ENCODE data around the gene SLC12A7. TPM values are rescaled to one million over a fixed set of nuclear protein-coding genes. Genes with fewer than 3 reads are reported as not detected.

The SLC12A7 gene
- total RNA-seq, 1 donor from 2014 or later: 11.5 TPM

DNA sequence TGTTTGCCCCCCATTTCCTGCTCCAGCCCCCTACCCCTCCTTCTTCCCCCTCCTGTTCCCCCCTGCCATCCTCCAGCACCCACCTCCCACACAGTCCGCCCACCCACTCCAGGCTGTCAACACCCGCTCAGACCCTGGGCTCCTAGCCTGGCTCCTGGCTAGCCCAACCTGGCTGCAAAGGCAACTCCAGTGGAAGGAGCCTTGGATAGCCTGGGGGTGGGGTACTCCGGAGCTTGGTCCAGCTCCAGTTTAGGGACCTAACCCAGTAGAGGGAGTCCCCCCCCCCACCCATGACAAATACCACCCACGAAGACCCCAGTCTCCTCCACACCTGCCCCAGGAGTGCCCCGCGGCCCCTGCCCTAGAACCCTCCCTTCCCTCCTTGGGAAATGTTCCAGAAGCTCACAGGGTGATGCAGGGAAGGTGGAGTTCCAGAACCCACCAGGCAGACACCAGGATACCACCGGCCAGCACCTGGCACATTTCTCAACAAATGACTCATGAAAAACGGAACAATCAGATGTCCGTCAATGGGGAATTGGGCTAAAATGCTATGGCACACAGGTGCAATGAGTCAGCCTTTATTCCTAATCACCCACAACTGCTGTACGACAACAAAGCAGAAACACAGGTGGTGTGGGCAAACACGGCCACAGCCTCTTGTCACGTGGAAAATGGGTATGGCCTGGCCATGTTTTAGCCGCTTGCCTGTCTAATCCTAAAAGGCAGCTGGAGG, 901 bp upstream of the SLC12A7 start:
- no peak for DNase-seq (ENCODE audit: extremely low spot score, unreplicated experiment)
- no peaks in the 10 kb centered on the region for H3K27me3 Mint-ChIP-seq (ENCODE audit: unreplicated experiment)
- H3K36me3 Mint-ChIP-seq (ENCODE audit: unreplicated experiment): no peaks in the 10 kb centered on the region
- TF ChIP-seq CTCF (IDR thresholded peaks at IDR 0.05): no peak
- H3K9me3 Mint-ChIP-seq (ENCODE audit: unreplicated experiment): no peaks in the 10 kb centered on the region
- no peak overlapping the region for H3K27ac Mint-ChIP-seq (ENCODE audit: unreplicated experiment)
- peaks cover 5% of the 10 kb centered on the region for H3K4me1 Mint-ChIP-seq (ENCODE audit: unreplicated experiment)
- peak overlapping the region; percentile 63 for H3K4me3 Mint-ChIP-seq (ENCODE audit: unreplicated experiment)

GRCh38 chr5:1111241-1111726, 579 bp downstream of the SLC12A7 start:
- no peak for DNase-seq (ENCODE audit: extremely low spot score, unreplicated experiment)
- H3K27ac Mint-ChIP-seq (ENCODE audit: unreplicated experiment): peak overlapping the region; percentile 62
- no peaks in the 10 kb centered on the region for H3K36me3 Mint-ChIP-seq (ENCODE audit: unreplicated experiment)
- peaks cover 9% of the 10 kb centered on the region for H3K4me1 Mint-ChIP-seq (ENCODE audit: unreplicated experiment)
- no peak for TF ChIP-seq CTCF (IDR thresholded peaks at IDR 0.05)
- no peaks in the 10 kb centered on the region for H3K9me3 Mint-ChIP-seq (ENCODE audit: unreplicated experiment)
- no peaks in the 10 kb centered on the region for H3K27me3 Mint-ChIP-seq (ENCODE audit: unreplicated experiment)
- H3K4me3 Mint-ChIP-seq (ENCODE audit: unreplicated experiment): peak overlapping the region; percentile 77

DNA sequence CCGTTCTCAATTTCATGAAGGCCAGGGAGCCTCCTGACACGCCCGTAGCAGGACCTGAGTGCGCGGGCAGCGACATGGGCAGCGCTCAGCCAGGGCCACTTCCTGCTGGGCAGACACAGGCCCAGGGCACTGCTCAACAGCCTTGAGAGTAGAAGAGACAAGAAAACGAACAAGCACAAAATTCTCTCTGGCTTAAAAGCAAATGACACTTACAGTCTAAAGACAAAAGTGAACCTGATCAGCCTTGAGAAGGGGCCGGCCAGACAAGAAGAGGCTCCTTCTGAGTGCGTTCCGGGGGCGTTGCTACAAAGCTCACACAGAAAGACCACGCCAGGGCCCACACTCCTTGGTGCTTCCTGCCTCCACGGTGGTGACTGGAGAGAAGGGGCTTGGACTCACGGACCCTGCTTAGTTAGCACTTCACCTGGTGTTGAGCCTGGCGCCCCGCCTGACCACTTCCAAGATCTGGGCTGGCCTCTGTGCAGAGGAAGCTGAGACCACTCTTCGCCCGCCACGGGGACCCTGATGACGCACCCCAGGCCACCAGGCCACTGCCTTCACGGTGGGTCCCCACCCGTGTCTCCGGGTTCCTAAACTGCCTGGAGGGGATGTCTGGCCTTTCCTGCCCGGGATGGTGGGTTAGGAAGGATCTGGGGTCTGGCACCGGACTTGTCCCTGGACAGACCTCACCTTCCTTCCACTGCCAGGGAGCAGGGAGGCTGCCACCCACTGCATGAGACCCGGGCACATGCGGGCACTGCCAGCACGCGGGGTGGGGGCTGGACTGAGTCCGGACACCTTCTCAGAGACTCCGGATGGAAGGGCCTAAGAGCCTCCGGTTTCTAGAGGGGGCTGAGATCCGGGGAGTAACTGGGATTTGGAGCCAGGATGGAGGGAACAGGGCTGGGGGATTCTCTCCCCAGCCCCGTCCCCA, 1.3 kb downstream of the SLC12A7 start:
- H3K4me3 Mint-ChIP-seq (ENCODE audit: unreplicated experiment): peak overlapping the region; percentile 77
- peaks cover 10% of the 10 kb centered on the region for H3K4me1 Mint-ChIP-seq (ENCODE audit: unreplicated experiment)
- no peaks in the 10 kb centered on the region for H3K36me3 Mint-ChIP-seq (ENCODE audit: unreplicated experiment)
- no peak for DNase-seq (ENCODE audit: extremely low spot score, unreplicated experiment)
- peak overlapping the region; percentile 62 for H3K27ac Mint-ChIP-seq (ENCODE audit: unreplicated experiment)
- no peak for TF ChIP-seq CTCF (IDR thresholded peaks at IDR 0.05)
- no peaks in the 10 kb centered on the region for H3K9me3 Mint-ChIP-seq (ENCODE audit: unreplicated experiment)
- H3K27me3 Mint-ChIP-seq (ENCODE audit: unreplicated experiment): no peaks in the 10 kb centered on the region

DNA sequence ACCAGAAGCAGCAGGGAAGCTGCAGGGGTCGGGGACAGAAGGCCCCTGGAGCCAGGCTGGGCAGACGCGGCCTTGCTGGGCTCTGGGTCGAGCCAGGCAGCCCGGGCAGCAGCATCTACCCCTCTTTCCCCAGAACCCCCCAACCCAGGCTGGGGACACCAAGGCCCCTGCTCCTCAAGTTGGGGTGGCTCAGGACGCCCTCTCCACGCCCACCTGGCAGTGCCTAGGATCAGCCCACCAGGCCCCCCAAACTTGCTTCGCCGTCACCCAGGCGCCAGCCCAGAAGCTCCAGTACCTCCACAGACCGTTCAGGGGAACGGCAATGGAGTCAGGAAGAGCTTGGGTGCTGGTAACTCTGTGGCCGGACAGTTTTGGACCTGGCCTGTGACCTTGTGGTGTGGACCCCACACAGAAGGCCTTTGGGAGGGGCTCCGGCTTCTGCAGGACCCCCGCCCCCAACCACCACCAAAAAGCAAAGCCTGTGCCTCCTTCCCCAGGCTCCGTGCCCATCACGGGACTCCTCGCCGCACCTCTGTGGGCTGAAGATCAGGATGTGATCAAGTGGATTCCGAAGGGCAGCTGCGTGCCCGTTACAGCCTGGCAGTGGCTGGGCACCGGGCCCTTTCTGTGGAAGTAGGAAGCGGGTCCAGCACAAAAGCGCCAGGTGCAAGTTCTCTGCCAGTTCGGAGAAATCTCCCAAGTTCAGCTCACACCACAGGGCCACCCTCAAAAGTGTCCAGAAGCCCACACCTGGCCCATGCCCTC, 2.1 kb downstream of the SLC12A7 start:
- H3K4me1 Mint-ChIP-seq (ENCODE audit: unreplicated experiment): peaks cover 10% of the 10 kb centered on the region
- H3K9me3 Mint-ChIP-seq (ENCODE audit: unreplicated experiment): no peaks in the 10 kb centered on the region
- TF ChIP-seq CTCF (IDR thresholded peaks at IDR 0.05): no peak
- DNase-seq (ENCODE audit: extremely low spot score, unreplicated experiment): no peak
- no peak overlapping the region for H3K27ac Mint-ChIP-seq (ENCODE audit: unreplicated experiment)
- no peaks in the 10 kb centered on the region for H3K36me3 Mint-ChIP-seq (ENCODE audit: unreplicated experiment)
- H3K4me3 Mint-ChIP-seq (ENCODE audit: unreplicated experiment): peak overlapping the region; percentile 77
- no peaks in the 10 kb centered on the region for H3K27me3 Mint-ChIP-seq (ENCODE audit: unreplicated experiment)

Measured in osteocyte (in vitro differentiated cells).